Body of pancreas (tissue), 4 donors: ENCODE measurements around the gene IQGAP2.

Experiments
- POLR2A ChIP-seq, 3 donors: fragments of 450-650 bp; IDR thresholded peaks; one replicate each; pipeline ENCODE4 v1.6.1; 2016; ENCODE audit warnings: antibody characterized with exemption in 3 of 3, mild to moderate bottlenecking in 2 of 3
- TF ChIP-seq, protein P1 (sequence below), 7 experiments: fragments of 450-650 bp in 4 of 7; fragments of 200-600 bp in 3 of 7; sonication (generic) in 3 of 7; IDR thresholded peaks; one replicate each; pipeline ENCODE4 v1.5.1; 2016 to 2019; ENCODE audit warnings: antibody characterized with exemption in 7 of 7

DNA sequence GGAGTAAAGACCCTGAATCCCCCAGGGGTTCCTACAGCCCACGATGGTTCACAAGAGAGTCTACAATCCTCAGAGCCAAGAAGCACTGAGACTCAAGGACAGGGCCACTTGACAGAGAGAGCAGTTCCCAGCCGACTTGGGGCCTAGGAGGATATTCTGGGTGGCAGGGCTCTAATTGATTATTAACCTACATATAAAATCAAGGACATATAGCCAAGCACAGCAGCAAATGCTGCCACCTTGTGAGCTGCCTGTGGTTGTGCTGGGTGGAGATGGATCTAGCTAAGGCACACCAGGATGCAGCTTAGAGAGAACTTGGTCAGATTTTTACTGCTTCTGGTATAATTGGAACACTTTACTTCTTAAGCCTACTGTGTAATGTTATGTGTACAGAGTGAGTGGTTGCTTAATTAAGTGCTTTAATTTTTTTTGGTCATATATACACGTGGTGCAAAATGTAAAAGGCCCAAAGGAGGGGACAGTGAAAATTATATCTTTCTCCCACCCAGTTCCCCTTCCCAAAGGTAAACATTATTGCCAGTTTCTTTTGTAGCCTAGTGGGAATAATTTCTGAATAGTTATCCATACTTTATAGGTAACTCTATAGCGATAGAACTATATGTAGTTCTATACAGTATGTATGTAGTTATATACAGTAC lies 141.3 kb downstream of the IQGAP2 start:
- TF ChIP-seq, protein P1, sequence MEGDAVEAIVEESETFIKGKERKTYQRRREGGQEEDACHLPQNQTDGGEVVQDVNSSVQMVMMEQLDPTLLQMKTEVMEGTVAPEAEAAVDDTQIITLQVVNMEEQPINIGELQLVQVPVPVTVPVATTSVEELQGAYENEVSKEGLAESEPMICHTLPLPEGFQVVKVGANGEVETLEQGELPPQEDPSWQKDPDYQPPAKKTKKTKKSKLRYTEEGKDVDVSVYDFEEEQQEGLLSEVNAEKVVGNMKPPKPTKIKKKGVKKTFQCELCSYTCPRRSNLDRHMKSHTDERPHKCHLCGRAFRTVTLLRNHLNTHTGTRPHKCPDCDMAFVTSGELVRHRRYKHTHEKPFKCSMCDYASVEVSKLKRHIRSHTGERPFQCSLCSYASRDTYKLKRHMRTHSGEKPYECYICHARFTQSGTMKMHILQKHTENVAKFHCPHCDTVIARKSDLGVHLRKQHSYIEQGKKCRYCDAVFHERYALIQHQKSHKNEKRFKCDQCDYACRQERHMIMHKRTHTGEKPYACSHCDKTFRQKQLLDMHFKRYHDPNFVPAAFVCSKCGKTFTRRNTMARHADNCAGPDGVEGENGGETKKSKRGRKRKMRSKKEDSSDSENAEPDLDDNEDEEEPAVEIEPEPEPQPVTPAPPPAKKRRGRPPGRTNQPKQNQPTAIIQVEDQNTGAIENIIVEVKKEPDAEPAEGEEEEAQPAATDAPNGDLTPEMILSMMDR (IDR thresholded peaks at IDR 0.05): peak; percentile 62 to 93 (median 88)
- TF ChIP-seq POLR2A (IDR thresholded peaks at IDR 0.05): peak in 1 of 3 donors; percentile 6
